ENCODE results near the gene TNFSF13B. TPM values are rescaled to one million over a fixed set of nuclear protein-coding genes. Genes with fewer than 3 reads are reported as not detected.
"Not testable (repeated sequence)": the region's sequence is repeated elsewhere in the genome, so short reads cannot be mapped to it uniquely, and the experiment has no call there.

TNFSF13B gene
- total RNA-seq, 1 experiment from 2014 or later = 1.4 TPM

- in situ Hi-C loops (cut with HindIII; ENCODE audit: low pct_unique_long_range_greater_than_20kb, low sequenced_read_pairs) = no loop called here
- Histone ChIP-seq H3K4me1 (ENCODE audit: control insufficient read depth, insufficient read depth, low read length) (no peaks in the 10 kb centered on the region), H3K27ac (ENCODE audit: low read length) (no peak overlapping the region), H3K4me3 (ENCODE audit: low read depth in 2 of 2, low read length in 2 of 2) (no peak overlapping the region), H3K9me3 (ENCODE audit: control insufficient read depth, insufficient read depth, low read depth, low read length) (no peaks in the 10 kb centered on the region), H3K27me3 (ENCODE audit: control insufficient read depth, insufficient read depth, low read length) (no peaks in the 10 kb centered on the region), H3K36me3 (ENCODE audit: control insufficient read depth, insufficient read depth, low read length) (no peaks in the 10 kb centered on the region)
- no peak for TF ChIP-seq REST (IDR thresholded peaks at IDR 0.05; ENCODE audit: insufficient read depth in 1 of 2, low read depth in 2 of 2, low read length in 1 of 2)
- TF ChIP-seq POLR2AphosphoS5 (IDR thresholded peaks at IDR 0.05; ENCODE audit: low read depth, low read length) = no peak
- no peak for TF ChIP-seq CTCF (IDR thresholded peaks at IDR 0.05)
- no peak for TF ChIP-seq TCF7L2 (IDR thresholded peaks at IDR 0.05; ENCODE audit: low read depth, low read length)
- TF ChIP-seq SIN3A (IDR thresholded peaks at IDR 0.05; ENCODE audit: borderline replicate concordance, insufficient read depth, low read depth, low read length) = no peak
- intact Hi-C loops (cut with micrococcal nuclease; ENCODE audit: unreplicated experiment) = no loop called here
- ATAC-seq (no peak), DNase-seq (ENCODE audit: low read depth, low spot score) (no peak)
- ChIA-PET CTCF (no interaction called here), POLR2A (no interaction called here)
- BruUV-seq (replicated peaks) = no TSS peak
Observed at GRCh38 chr13:108305655-108306054, 36.1 kb downstream of the TNFSF13B start.

GRCh38 chr13:108306860-108307259, 37.3 kb downstream of the TNFSF13B start:
- no TSS peak for BruUV-seq (replicated peaks)
- ATAC-seq (no peak), DNase-seq (ENCODE audit: low read depth, low spot score) (no peak)
- no peaks in the 10 kb centered on the region for H3K27me3 ChIP-seq (ENCODE audit: control insufficient read depth, insufficient read depth, low read length)
- TF ChIP-seq REST (IDR thresholded peaks at IDR 0.05; ENCODE audit: insufficient read depth in 1 of 2, low read depth in 2 of 2, low read length in 1 of 2) (no peak), POLR2AphosphoS5 (IDR thresholded peaks at IDR 0.05; ENCODE audit: low read depth, low read length) (no peak), CTCF (IDR thresholded peaks at IDR 0.05) (no peak)
- no peaks in the 10 kb centered on the region for H3K4me1 ChIP-seq (ENCODE audit: control insufficient read depth, insufficient read depth, low read length)
- intact Hi-C loops (cut with micrococcal nuclease; ENCODE audit: unreplicated experiment) (no loop called here), in situ Hi-C loops (cut with HindIII; ENCODE audit: low pct_unique_long_range_greater_than_20kb, low sequenced_read_pairs) (no loop called here)
- no peak overlapping the region for H3K27ac ChIP-seq (ENCODE audit: low read length)
- ChIA-PET POLR2A (no interaction called here), CTCF (no interaction called here)
- no peaks in the 10 kb centered on the region for H3K9me3 ChIP-seq (ENCODE audit: control insufficient read depth, insufficient read depth, low read depth, low read length)
- H3K36me3 ChIP-seq (ENCODE audit: control insufficient read depth, insufficient read depth, low read length) = no peaks in the 10 kb centered on the region
- H3K4me3 ChIP-seq (ENCODE audit: low read depth in 2 of 2, low read length in 2 of 2) = no peak overlapping the region

- BruUV-seq (replicated peaks); POLR2A ChIA-PET; H3K9me3 ChIP-seq (ENCODE audit: control insufficient read depth, insufficient read depth, low read depth, low read length); in situ Hi-C loops (cut with HindIII; ENCODE audit: low pct_unique_long_range_greater_than_20kb, low sequenced_read_pairs); ATAC-seq; H3K36me3 ChIP-seq (ENCODE audit: control insufficient read depth, insufficient read depth, low read length); H3K27me3 ChIP-seq (ENCODE audit: control insufficient read depth, insufficient read depth, low read length); H3K4me3 ChIP-seq (ENCODE audit: low read depth in 2 of 2, low read length in 2 of 2); H3K4me1 ChIP-seq (ENCODE audit: control insufficient read depth, insufficient read depth, low read length); H3K27ac ChIP-seq (ENCODE audit: low read length); intact Hi-C loops (cut with micrococcal nuclease; ENCODE audit: unreplicated experiment); DNase-seq (ENCODE audit: low read depth, low spot score); CTCF ChIA-PET: not testable (repeated sequence)
Observed at GRCh38 chr13:108311596-108311995, 42.1 kb downstream of the TNFSF13B start.
